Fibroblast of the aortic adventitia (primary cell): ENCODE measurements around the gene MUC2. TPM values are rescaled to one million over a fixed set of nuclear protein-coding genes. Genes with fewer than 3 reads are reported as not detected.

ENCODE experiments used
- DNase-seq: peaks from one replicate; pipeline ENCODE4 v3.0.0-alpha.2; 2010; ENCODE audit warnings: low read depth
- H3K4me3 ChIP-seq: 2 replicates; pipeline ENCODE4 v1.5.1; 2011; ENCODE audit warnings: low read depth, mild to moderate bottlenecking, control low read depth, low read length, moderate library complexity
- CTCF ChIP-seq: IDR thresholded peaks from 2 replicates; pipeline ENCODE4 v1.5.1; 2011; ENCODE audit warnings: mild to moderate bottlenecking, low read length, control low read depth, inconsistent platforms; ENCODE audit not compliant: insufficient read depth
- total RNA-seq: library from RNA; depleted of rRNA; stranded (reverse); fragments of >200 nt; gene quantifications from 2 replicates; pipeline ENCODE4 v1.2.3, GENCODE V29; 2012; ENCODE audit warnings: low replicate concordance

Gene MUC2
- total RNA-seq, 1 donor, result not detected

- DNase-seq, result no peak
- TF ChIP-seq CTCF, result no peak
- H3K4me3 ChIP-seq, result no peak overlapping the region
Observed at GRCh38 chr11:1107316-1108245, 32.9 kb downstream of the MUC2 start.

- no peak for TF ChIP-seq CTCF
- no peak overlapping the region for H3K4me3 ChIP-seq
- DNase-seq, result no peak
Observed at GRCh38 chr11:1108246-1108900, 33.7 kb downstream of the MUC2 start.

- no peak for DNase-seq
- no peak overlapping the region for H3K4me3 ChIP-seq
- no peak for TF ChIP-seq CTCF
Observed at GRCh38 chr11:1109101-1109917, 34.6 kb downstream of the MUC2 start.

GRCh38 chr11:1109918-1110705, 35.4 kb downstream of the MUC2 start:
- no peak overlapping the region for H3K4me3 ChIP-seq
- no peak for DNase-seq
- TF ChIP-seq CTCF, result no peak

- H3K4me3 ChIP-seq, result no peak overlapping the region
- TF ChIP-seq CTCF, result no peak
- no peak for DNase-seq
Observed at GRCh38 chr11:1111545-1112212, 37.0 kb downstream of the MUC2 start.
